Tibial artery (tissue), 4 donors: ENCODE data around the gene FAM181A.

Source experiments
- DNase-seq, 2 donors: peaks; one replicate each; pipeline ENCODE4 v3.0.0-alpha.2; 2019
- H3K27ac ChIP-seq, 2 donors: fragments of 200-600 bp; sonication (generic) in 1 of 2; 1 replicate in 1 of 2; 2 replicates in 1 of 2; pipeline ENCODE4 v1.5.1; 2018 to 2019; ENCODE audit warnings: mild to moderate bottlenecking in 1 of 2
- H3K27me3 ChIP-seq, 2 donors: fragments of 200-600 bp; sonication (generic) in 1 of 2; one replicate each; pipeline versions ENCODE4 v1.5.1 to v1.6.0; 2016 to 2019
- H3K36me3 ChIP-seq, 3 donors: fragments of 200-600 bp; sonication (generic) in 2 of 3; one replicate each; pipeline ENCODE4 v1.5.1; 2016 to 2019; ENCODE audit warnings: mild to moderate bottlenecking in 2 of 3
- H3K4me1 ChIP-seq, 4 donors: fragments of 200-600 bp; sonication (generic) in 2 of 4; 1 replicate in 3 of 4; 2 replicates in 1 of 4; pipeline ENCODE4 v1.5.1; 2016 to 2019
- H3K4me3 ChIP-seq, 2 donors: fragments of 200-600 bp; sonication (generic) in 1 of 2; 1 replicate in 1 of 2; 2 replicates in 1 of 2; pipeline ENCODE4 v1.5.1; 2018 to 2019; ENCODE audit warnings: mild to moderate bottlenecking in 2 of 2
- H3K9me3 ChIP-seq, 3 donors: fragments of 200-600 bp; sonication (generic) in 1 of 3; one replicate each; pipeline ENCODE4 v1.5.1; 2016 to 2019
- CTCF ChIP-seq, 2 experiments: fragments of 200-600 bp in 1 of 2; fragments of 450-650 bp in 1 of 2; IDR thresholded peaks; one replicate each; pipeline ENCODE4 v1.5.1; 2017 to 2019; ENCODE audit warnings: antibody characterized with exemption in 2 of 2, mild to moderate bottlenecking in 1 of 2, moderate library complexity in 1 of 2
- intact Hi-C: fragments of 100-400 bp; cut with DNase I; formaldehyde crosslinking; loops from one replicate; pipeline ENCODE4 v1.15.0; 2023; ENCODE audit warnings: low total_unique reads

FAM181A gene

DNA sequence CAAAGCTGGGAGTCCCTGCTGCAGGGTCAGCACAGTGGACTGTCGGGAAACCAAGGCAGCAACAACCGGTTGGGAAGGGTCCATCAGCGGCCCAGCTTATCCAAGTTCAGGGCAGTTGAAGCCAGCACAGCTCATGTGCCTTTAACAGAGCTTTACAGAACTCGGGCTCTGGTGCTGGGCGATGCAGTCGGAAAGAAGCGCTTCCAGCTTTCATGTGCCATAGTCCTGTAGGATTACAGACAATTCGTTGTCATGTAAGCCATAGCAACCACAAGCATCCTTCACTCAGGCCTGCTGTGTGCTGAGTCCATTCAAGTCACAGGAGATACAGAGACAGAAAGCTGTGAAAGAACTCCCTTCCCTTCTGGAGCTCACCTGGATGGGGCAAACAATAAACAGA lies 3.5 kb upstream of the FAM181A start:
- H3K27ac ChIP-seq, result no peak overlapping the region
- no peaks in the 10 kb centered on the region for H3K36me3 ChIP-seq
- H3K9me3 ChIP-seq, result no peaks in the 10 kb centered on the region
- intact Hi-C loops, result no loop called here
- DNase-seq, result no peak
- TF ChIP-seq CTCF (IDR thresholded peaks at IDR 0.05), result no peak
- no peak overlapping the region for H3K4me3 ChIP-seq
- peaks cover 0 to 10% (median 0%) of the 10 kb centered on the region in 4 donors for H3K4me1 ChIP-seq
- H3K27me3 ChIP-seq, result no peaks in the 10 kb centered on the region

- intact Hi-C loops, result no loop called here
- no peak overlapping the region for H3K4me3 ChIP-seq
- no peak for TF ChIP-seq CTCF (IDR thresholded peaks at IDR 0.05)
- peaks cover 0 to 10% (median 0%) of the 10 kb centered on the region in 4 donors for H3K4me1 ChIP-seq
- no peaks in the 10 kb centered on the region for H3K36me3 ChIP-seq
- no peak for DNase-seq
- H3K27ac ChIP-seq, result no peak overlapping the region
- H3K9me3 ChIP-seq, result no peaks in the 10 kb centered on the region
- no peaks in the 10 kb centered on the region for H3K27me3 ChIP-seq
These were observed 2.4 kb upstream of the FAM181A start for GRCh38 chr14:93924592-93925355.

GRCh38 chr14:93925374-93925895 lies 1.7 kb upstream of the FAM181A start:
- DNase-seq, result no peak
- H3K36me3 ChIP-seq, result no peaks in the 10 kb centered on the region
- H3K27ac ChIP-seq, result no peak overlapping the region
- intact Hi-C loops, result no loop called here
- no peaks in the 10 kb centered on the region for H3K9me3 ChIP-seq
- TF ChIP-seq CTCF (IDR thresholded peaks at IDR 0.05), result no peak
- H3K4me1 ChIP-seq, result peaks cover 0 to 10% (median 0%) of the 10 kb centered on the region in 4 donors
- no peak overlapping the region for H3K4me3 ChIP-seq
- no peaks in the 10 kb centered on the region for H3K27me3 ChIP-seq

GRCh38 chr14:93926245-93926872 lies 785 bp upstream of the FAM181A start:
- Histone ChIP-seq H3K4me3 (no peak overlapping the region), H3K27ac (no peak overlapping the region), H3K9me3 (no peaks in the 10 kb centered on the region), H3K36me3 (peaks cover 0 to 8% (median 0%) of the 10 kb centered on the region in 3 donors), H3K4me1 (peaks cover 0 to 10% (median 0%) of the 10 kb centered on the region in 4 donors), H3K27me3 (no peaks in the 10 kb centered on the region)
- intact Hi-C loops, result no loop called here
- TF ChIP-seq CTCF (IDR thresholded peaks at IDR 0.05), result no peak
- DNase-seq, result no peak

DNA sequence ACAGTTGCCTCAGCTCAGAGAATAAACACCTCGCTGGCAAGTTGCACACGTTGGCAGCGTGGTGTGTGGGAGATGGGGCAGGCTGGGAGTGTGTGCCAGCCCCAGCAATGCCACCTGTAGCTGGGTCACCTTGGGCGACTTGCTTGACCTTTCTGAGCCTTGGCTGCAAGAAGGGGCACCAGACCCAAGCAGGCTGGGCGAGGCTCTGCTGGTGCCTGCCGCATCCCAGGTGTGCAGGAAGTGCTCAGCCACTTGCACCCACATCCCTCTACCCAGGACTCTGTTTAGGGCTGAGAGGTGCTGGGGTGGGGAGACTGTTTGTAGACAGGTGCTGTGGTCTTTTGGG lies 629 bp downstream of the FAM181A start:
- intact Hi-C loops, result no loop called here
- no peak for DNase-seq
- no peaks in the 10 kb centered on the region for H3K27me3 ChIP-seq
- H3K4me1 ChIP-seq, result peaks cover 0 to 10% (median 0%) of the 10 kb centered on the region in 4 donors
- no peak for TF ChIP-seq CTCF (IDR thresholded peaks at IDR 0.05)
- peaks cover 0 to 22% (median 9%) of the 10 kb centered on the region in 3 donors for H3K36me3 ChIP-seq
- H3K4me3 ChIP-seq, result no peak overlapping the region
- H3K9me3 ChIP-seq, result no peaks in the 10 kb centered on the region
- no peak overlapping the region for H3K27ac ChIP-seq
